HG03354 (cell line): ENCODE results near the gene MXD3.
"Not testable (repeated sequence)": the region's sequence is repeated elsewhere in the genome, so short reads cannot be mapped to it uniquely, and the experiment has no call there.

ENCODE experiments used
- ATAC-seq: cut with Tn5 transposase; IDR thresholded peaks from one replicate; pipeline ENCODE4 v1.9.1; 2021; ENCODE audit warnings: mild to moderate bottlenecking; ENCODE audit not compliant: unreplicated experiment, poor library complexity, severe bottlenecking

MXD3 gene

DNA sequence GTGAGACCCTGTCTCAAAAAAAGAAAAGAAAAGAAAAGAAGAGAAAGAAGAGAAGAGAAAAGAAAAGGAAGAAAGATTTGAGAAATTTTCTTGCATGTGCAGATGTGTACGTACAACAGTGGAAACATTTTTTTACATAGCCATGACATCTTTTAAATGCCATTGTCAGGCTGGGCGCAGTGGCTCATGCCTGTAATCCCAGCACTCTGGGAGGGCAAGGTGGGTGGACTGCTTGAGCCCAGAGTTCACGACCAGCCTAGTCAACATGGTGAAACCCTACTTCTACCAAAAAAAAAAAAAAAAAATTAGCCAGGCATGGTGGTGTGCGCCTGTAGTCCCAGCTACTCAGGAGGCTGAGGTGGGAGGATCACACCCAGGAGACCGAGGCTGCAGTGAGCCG, 33.2 kb upstream of the MXD3 start:
- ATAC-seq = no peak

DNA sequence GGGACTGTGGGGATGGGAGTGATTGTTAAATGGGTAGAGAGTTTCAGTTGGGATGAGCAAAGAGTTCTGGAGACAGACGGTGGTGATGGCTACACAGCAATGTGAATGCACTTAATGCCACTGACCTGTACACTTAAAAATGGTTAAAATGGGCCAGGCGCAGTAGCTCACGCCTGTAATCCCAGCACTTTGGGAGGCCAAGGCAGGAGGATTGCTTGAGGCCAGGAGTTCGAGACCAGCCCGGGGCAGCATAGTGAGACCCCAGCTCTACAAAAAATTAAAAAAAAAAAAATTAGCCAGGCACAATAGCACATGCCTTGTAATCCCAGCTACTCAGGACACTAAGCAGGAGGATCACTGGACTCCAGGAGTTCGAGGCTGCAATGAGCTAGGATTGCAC, 32.1 kb upstream of the MXD3 start:
- no peak for ATAC-seq

GRCh38 chr5:177343000-177343399, 31.3 kb upstream of the MXD3 start:
- not testable (repeated sequence) for ATAC-seq

- no peak for ATAC-seq
Measured at GRCh38 chr5:177339107-177339638, 27.5 kb upstream of the MXD3 start.

GRCh38 chr5:177338251-177339106, 26.8 kb upstream of the MXD3 start:
- ATAC-seq = no peak

GRCh38 chr5:177336603-177337494, 25.2 kb upstream of the MXD3 start:
- ATAC-seq = no peak

- no peak for ATAC-seq
Measured at GRCh38 chr5:177336112-177336511, 24.4 kb upstream of the MXD3 start.

DNA sequence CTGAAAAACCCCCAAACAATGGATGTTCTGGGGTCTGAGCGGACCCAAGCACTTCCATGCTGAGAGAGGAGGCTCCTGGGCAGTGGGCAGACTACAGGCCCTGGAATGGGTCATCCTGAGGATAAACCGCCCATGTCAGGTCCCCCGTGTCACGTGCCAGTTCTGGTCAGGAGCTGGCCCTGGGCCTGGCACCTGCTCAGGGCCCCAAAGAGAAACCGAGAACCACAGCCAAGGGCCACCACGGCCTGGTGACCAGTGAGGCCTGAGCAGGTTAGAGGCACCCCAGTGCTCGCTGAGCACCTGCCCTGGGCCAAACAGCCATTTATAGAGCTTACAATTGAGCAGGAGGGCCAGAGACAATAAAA, 24.0 kb upstream of the MXD3 start:
- ATAC-seq = no peak

- no peak for ATAC-seq
Measured at GRCh38 chr5:177334781-177335700, 23.3 kb upstream of the MXD3 start.

DNA sequence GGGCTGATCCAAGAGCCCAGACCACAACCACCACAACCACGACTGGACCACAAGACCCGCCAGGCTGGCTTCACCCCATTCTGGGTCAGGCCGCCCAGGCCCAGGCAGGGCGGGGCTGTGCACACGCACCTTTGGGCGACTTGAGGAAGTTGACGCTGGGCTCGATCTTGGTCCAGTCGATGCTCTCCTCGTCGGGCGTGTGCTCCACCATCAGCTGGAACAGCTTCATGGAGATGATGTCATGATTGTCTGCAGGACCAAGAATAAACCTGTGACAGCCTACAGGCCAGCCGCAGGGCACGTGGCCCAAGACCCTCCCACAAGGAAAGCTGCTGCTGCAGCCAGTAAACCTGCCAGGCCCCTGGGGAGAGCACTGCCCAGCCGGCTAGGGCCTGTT, 22.5 kb upstream of the MXD3 start:
- ATAC-seq = no peak

- ATAC-seq = no peak
Measured at GRCh38 chr5:177333420-177334154, 21.9 kb upstream of the MXD3 start.

GRCh38 chr5:177332896-177333260, 21.2 kb upstream of the MXD3 start:
- ATAC-seq = no peak

- ATAC-seq = no peak
Measured at GRCh38 chr5:177332031-177332895, 20.6 kb upstream of the MXD3 start.

GRCh38 chr5:177330991-177331842, 19.5 kb upstream of the MXD3 start:
- no peak for ATAC-seq

- no peak for ATAC-seq
Measured at GRCh38 chr5:177329883-177330282, 18.2 kb upstream of the MXD3 start.

DNA sequence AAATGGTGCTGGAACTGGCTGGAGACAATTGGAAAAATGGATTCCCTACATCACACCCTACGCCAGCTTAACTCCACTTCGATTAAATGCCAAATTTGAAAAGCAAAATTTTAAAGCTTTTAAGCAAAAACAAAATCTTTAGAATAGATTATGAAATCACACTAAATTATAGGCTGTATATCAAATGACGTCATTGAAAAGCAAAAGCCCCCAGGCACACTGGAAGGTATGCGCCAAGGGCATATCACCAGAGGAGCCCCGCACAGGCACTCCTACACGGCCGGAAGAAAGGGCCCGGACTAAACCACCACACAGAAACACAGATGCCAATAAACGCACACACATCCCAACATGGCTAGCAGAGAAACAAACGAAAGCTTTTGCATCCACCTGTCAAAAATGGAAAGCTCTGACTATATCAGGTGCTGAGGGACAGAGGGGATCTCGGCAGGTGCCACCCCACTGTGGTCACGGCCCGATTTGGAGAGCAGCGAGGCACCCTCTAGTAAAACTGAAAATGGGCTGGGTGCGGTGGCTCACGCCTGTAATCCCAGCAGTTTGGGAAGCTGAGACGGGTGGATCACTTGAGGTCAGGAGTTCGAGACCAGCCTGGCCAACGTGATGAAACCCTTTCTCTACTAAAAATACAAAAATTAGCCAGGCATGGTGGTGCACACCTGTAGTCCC, 17.0 kb upstream of the MXD3 start:
- ATAC-seq = no peak
